ENCODE data around the gene PPP1CA.

The PPP1CA gene

DNA sequence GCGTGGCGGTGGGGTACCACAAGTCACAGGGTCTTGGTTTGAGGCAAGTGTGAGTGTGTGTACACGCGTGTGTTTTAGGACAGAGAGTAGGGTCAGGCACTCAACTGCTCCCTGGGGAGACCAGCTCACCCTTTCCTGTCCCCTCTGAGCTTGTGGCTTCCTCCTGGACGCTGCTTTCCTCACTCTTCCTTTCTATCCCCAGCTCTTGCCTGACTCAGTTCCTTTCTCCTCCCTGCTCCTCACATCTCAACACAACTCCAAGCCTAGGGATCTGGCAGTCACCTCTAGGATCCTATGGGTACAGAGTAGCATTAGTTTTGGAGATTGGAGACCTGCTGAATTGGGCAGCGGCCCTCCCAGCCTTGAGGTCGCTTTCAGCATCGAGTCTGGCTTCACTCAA is 32.4 kb downstream of the PPP1CA start:
- DNase-seq (ENCODE audit: low read depth) = no peak

DNA sequence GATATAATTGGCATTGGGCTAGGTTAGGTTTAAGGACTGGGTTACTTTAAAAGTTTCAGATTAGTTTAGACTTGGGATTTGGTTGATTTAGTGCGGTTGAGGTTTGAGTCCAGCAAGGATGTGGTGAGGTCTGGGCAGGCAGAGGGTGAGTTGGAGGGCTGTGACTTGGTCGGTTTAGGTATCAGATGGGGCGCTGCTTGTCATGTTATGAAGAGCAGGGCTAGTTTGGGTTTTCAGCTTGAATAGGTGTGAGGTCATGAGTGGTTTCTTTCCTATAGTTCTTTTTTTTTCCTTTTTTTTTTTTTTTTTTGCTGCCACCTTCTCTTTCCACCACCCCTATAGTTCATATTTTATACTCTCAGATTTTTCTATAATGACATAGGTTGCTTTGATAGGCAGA is 33.0 kb downstream of the PPP1CA start:
- no peak for DNase-seq (ENCODE audit: low read depth)

GRCh38 chr11:67367761-67368227 is 33.9 kb downstream of the PPP1CA start:
- no peak for DNase-seq (ENCODE audit: low read depth)

GRCh38 chr11:67366961-67367760 is 34.5 kb downstream of the PPP1CA start:
- DNase-seq (ENCODE audit: low read depth) = no peak

DNA sequence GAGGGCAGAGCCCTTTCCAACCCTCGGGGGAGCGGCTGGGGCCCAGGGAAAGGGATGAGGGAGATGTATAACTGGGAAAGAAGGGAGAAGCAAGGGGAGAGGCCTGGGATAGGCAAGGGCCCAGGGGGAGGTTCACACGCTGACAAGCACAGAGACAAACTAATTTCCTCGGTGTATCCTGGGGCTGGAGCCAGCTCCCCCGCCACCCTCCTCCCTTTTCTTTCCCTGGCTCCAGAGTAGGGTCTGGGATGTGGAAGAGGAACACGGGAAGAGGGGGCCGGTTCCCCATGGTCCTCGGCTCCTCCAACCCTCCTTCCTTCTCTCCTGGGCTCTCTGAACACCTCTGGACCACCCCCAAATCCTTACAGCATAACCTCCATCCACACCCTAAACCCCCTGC is 35.1 kb downstream of the PPP1CA start:
- DNase-seq (ENCODE audit: low read depth) = no peak

DNA sequence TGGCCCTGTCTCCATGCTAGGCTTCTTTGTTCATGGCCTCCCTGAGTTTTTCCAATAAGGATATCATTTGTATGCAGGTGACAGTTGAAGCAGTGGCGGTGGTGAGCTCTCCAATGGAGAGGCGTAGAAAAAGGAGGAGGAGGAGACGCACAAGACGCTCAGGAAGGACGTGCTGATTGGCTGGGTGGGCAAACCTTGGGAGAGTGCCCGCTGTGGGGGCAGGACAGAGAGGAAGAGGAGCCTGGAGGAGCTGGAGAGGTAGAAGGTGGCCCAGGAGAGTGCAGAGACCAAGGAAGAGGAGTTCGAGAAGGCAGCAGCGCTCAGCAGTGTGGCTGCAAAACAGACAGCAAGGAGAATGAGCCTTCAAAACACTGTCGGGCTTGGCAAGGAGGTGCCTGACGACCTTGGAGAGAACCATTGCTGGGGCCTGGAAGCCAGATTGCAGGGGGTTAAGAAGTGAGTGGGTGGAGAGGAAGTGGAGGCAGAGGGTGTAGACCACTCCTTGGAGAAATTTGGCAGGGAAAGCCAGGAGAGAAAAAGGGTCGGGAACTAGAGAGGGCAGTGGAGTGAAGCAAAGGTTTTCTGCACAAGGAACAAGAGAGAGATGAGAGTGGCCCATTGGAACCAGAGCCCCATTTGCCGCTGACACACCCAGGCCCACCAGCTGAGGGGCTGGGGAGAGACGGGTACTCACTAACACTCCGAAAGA is 35.8 kb downstream of the PPP1CA start:
- DNase-seq (ENCODE audit: low read depth) = no peak

DNA sequence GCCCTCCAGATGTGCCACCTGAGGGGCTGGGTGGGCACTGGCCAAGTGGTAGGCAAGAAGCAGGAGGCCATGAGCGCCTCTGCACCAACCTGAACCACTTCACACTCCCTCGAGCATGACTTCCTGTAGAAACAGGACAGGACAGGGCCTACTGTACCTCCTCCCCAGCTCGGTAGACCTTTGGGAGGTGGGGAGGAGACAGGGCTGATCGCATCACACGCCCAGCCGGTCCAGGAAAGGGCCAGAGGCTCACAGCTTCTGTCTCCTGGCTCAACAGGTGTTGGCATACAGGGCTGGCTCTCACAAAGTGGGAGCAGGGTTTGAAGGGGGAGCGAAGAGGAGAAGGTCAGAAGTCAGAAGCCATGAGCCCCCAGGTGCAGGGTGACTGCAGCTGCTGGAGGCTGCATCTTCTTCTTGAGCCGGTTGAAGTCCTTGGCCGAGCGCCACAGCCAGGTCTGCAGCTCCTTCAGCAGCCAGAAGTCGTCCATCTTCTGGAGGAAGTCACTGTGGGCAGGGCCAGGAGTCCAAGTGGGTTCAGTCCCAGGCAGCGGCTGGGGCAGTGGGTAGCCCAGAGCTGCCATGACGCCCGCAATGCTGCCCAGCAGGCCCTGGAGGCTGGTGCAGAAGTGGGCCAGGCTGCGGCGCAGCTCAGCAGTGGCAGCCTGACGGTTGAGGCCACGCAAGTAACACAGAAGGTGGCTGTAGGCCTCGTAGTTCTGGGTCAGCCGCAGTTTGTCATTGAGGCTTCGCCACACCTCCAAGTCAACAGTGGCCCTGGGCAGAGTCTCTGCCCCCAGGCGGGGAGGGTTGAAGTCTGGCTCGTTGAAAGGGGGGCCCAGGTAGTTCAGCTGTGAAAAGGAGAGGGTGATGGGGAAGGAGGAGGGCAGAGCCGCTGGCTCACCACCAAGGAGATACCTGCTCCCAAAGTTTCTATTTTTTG is 36.6 kb downstream of the PPP1CA start:
- DNase-seq (ENCODE audit: low read depth) = no peak

DNA sequence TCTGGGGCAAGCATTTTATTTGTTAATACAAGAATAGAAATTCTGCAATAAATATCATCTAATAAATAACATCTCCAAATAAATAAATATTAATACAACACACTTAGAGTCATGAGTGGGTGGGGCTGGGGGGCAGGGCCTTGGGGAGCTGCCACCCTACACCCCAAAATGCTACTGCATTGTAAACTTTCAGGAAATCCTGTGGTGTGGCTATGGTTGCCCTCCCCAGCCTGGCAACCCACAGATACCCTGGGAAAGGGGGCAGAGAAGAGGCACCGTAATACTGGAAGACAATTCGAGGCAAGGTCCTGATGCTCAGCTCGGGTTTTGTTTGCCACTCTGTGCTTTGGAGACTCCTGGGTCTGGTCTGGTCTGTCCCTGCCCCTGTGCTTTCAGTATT is 37.5 kb downstream of the PPP1CA start:
- no peak for DNase-seq (ENCODE audit: low read depth)

GRCh38 chr11:67357831-67358670 is 43.6 kb downstream of the PPP1CA start:
- DNase-seq (ENCODE audit: low read depth) = no peak

DNA sequence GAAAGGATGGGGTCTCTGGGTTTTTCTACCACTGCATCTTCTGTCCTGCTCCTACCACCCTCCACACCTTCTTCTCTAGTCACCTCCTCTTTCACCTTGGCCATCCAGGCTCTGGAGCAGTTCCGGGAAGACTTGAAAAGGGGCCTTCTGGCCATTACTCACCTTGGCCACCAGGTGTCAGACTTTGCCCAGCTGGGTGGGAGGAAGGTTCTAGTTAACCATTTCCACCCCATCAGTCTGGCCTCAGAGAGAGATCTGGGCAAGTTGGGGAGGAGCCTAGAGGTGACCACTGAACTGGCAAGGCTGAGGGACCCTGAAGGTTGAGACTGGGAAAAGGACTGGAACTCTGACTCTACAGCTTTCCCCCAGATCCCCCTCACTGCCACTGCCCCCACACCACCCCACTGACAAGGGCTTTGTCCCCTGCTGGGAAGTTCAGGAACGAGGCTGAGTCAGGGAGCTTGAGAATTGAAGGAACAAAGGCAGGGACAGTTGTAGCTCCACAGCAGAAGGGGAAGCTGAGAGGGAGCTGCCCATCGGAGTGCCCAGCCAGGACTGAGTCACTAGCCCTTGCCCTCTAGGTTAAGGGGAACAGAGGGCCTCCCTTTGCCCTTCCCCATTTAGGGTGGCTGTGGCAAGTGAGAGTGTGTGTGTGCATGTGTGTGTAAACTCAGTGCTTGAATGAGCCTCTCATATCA is 44.6 kb downstream of the PPP1CA start:
- DNase-seq (ENCODE audit: low read depth) = peak; percentile 52

DNA sequence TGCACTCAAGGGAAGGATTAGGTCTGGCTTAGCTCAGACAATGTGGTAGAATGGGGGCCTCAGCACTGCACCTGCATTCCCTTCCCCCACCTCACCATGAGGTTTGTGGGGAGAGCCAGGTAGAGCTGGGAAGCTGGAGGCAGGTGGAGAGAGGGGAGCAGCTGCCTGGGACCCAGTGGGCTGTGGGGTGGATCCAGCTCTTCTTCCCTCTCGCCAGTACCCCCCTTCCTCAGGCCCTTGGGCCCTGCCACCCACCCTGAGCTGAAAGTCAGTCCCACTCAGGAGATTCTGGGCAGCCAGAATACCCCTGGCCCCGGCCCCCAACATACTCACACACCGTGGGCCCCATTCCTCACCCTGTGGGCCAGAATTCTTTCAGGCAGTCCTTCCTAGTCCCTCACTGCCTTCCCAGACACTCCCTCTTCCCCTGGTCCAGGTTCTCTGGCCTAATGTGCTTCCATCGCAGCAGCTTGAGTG is 45.2 kb downstream of the PPP1CA start:
- no peak for DNase-seq (ENCODE audit: low read depth)

DNA sequence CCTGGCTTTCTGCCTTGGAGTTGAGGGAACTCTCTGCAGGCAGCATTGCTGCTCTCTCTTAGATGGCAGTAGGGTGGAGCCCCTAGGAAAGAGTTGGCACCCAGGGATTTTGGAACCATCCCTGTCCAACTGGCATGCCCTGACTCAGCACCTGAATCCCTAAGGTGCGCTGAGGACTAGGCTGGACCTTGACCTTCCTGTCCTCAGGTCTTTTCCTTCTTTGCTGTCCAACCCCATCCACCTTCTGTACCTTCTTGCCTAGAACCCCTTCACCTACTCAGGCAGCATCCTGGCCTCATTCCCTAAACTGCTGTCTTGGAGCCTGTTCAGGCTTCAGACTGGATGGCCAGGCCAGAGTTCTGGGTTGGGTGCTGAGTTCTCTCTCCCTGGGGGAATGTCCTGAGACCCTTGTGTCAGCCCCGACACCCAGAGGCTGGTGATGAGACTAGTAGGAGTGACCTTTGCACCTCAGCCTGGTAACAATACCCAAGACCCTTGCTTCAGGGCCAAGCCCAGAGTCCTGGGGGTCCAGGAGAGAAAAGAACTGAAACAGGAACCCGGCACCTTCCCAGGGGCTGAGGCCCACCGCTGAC is 45.8 kb downstream of the PPP1CA start:
- no peak for DNase-seq (ENCODE audit: low read depth)

DNA sequence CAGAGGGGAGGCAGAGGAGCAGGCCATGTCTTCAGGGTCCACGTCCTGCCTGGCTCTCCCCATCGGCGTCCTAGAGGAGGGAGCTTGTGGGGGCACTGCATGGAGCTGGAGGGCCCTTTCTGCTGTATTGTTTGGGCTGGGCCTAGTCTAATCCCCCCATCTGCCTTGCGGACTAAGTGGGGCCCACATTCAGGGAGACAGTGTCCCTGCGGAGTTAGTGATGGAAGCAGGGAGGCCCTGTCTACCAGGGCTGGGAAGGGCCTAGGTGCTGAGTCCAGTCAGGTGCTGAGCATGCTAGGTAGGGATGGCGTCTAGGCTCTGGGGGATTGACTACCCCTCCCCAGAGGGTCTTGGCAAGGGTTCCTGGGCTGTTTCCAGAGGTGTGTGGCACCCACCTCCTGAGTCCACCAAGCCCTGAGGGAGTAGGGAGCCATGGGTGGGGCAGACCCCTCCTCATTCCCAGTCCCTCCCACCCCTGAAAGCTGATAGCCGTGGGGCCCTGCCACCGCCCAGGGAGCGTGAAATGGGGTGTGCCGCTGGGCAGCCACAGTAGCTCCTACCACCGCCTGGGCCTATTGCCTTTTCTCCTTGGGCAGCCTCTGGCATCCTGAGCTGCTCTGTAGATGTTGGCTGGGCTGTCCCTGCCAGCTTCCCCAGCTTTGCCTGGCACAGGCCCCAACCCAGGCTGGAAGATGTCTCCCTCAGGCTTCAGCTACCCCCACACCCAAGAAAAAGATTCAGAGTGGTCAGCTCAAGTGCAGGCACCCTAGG is 46.5 kb downstream of the PPP1CA start:
- no peak for DNase-seq (ENCODE audit: low read depth)

DNA sequence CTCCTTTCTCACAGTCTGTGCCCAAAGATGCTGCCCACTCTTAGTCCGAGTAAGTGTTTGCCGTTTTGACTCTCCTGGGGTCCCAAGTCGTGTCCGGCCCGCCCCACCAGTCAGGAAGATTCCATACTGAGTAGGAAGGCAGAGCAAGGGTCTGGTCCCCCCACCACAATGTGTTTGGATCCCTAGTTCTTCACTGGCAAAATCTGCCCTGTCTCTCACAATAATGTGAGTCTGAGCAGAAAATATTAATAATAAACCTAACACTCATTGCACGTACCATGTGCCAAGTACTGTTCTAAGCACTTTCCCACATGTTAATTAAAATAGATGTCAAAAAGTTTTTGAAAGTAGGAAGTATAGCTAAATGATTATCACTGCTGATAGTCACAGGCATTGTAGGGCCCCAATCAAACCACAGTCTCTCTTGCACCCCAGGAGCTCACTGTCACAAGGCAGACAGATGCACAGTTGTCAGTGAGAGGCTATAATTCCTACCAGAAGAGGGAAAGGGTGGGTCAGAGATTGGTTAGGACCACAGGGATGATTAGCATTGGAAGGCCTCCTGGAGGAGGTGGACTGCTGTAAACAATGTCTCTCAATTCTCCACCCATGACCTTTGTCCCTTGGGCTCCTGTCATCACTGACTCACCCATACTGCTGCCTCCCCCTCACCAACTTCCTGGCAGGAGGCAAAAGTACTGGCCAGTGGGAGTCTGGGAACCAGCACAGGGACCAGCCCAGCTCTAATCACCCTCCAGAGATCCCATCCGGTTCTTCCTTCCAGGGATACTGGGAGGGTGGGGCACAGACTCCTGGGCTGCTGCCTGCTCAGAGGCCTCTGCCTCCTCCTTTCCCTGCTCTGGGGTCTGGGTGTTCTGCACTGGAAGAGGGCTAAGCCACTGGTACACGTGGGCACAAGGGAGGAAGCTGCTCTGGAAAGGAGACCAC is 47.3 kb downstream of the PPP1CA start:
- DNase-seq (ENCODE audit: low read depth) = no peak

- DNase-seq (ENCODE audit: low read depth) = peak; percentile 94
Observed at GRCh38 chr11:67353317-67354074, 48.2 kb downstream of the PPP1CA start, which contains the start of gene POLD4. Gene POLD4 (minus strand): TSS chr11:67353546. CDS start chr11:67353399, 147 bp downstream.

GRCh38 chr11:67352546-67353316 is 48.9 kb downstream of the PPP1CA start:
- DNase-seq (ENCODE audit: low read depth) = no peak

Measured in stimulated activated CD8-positive, alpha-beta memory T cell treated with anti-CD3 and anti-CD28 coated beads, Interleukin-12 subunit alpha, Interleukin-12 subunit beta, amount 100 ng/mL, for 1 hour (primary cell).